ENCODE results near the gene CTNNBIP1. TPM values are rescaled to one million over a fixed set of nuclear protein-coding genes. Genes with fewer than 3 reads are reported as not detected.
A peak's percentile ranks its signal among the peaks of the same experiment; 100 is the strongest.

CTNNBIP1 gene
- total and polyA plus RNA-seq, 2 of the 8 experiments (the other 6 are each of a cell fraction or from before 2014, with no cell fraction given): 40.9 to 46.6 TPM

GRCh38 chr1:9874959-9875635 lies 35.0 kb downstream of the CTNNBIP1 start (continued):
- TF ChIP-seq CBX8 (IDR thresholded peaks at IDR 0.05; ENCODE audit: borderline replicate concordance, low read depth, low read length): no peak
- peak; percentile 93 to 95 for TF ChIP-seq RAD21 (IDR thresholded peaks at IDR 0.05 in 1 of 2, conservative IDR thresholded peaks at IDR 0.05 in 1 of 2; ENCODE audit: low read depth in 2 of 2, low read length in 2 of 2)
- TF ChIP-seq POLR2A (IDR thresholded peaks at IDR 0.05; ENCODE audit: control extremely low read depth in 1 of 2, low read depth in 2 of 2, low read length in 2 of 2): no peak
- no peak for TF ChIP-seq EGR1 (IDR thresholded peaks at IDR 0.05; ENCODE audit: borderline replicate concordance, low read depth, low read length)
- TF ChIP-seq GTF2F1 (IDR thresholded peaks at IDR 0.05; ENCODE audit: borderline replicate concordance, low read depth, low read length): no peak
- no peak for TF ChIP-seq CHD7 (IDR thresholded peaks at IDR 0.05; ENCODE audit: insufficient replicate concordance, low read length)
- TF ChIP-seq CTCF (IDR thresholded peaks at IDR 0.05; ENCODE audit: control extremely low read depth in 1 of 3, insufficient read depth in 1 of 3, low read depth in 1 of 3, low read length in 3 of 3): peak; percentile 77 to 96 (median 92)
